22Rv1 (cell line): ENCODE results near the gene C1QTNF4.

Experiments used
- CTCF ChIP-seq: fragments of 450-650 bp; IDR thresholded peaks from 2 replicates; pipeline ENCODE4 v1.5.1; 2017; ENCODE audit warnings: mild to moderate bottlenecking
- ZFX ChIP-seq: fragments of 450-650 bp; IDR thresholded peaks from 2 replicates; pipeline ENCODE4 v1.6.1; 2017; ENCODE audit warnings: antibody characterized with exemption, borderline replicate concordance

GRCh38 chr11:47599902-47600301, 5.7 kb upstream of the C1QTNF4 start:
- no peak for TF ChIP-seq CTCF
- no peak for TF ChIP-seq ZFX
